ENCODE measurements around the gene AMBRA1.
A peak's percentile ranks its signal among the peaks of the same experiment; 100 is the strongest.

AMBRA1 gene

GRCh38 chr11:46389450-46390330 lies 204.1 kb downstream of the AMBRA1 start:
- Histone ChIP-seq H3K9me3 (ENCODE audit: insufficient read depth, low read length) (no peaks in the 10 kb centered on the region), H3K9me2 (replicated peaks; ENCODE audit: insufficient read depth, low read length) (no peaks in the 10 kb centered on the region), H4K20me1 (ENCODE audit: low read depth, low read length) (peaks cover 4% of the 10 kb centered on the region; the same call in 1 of the 2 replicates), H3K79me2 (ENCODE audit: insufficient read depth, low read length) (no peaks in the 10 kb centered on the region), H3K36me3 (ENCODE audit: low read length) (no peaks in the 10 kb centered on the region), H3K27ac (ENCODE audit: low read depth, low read length) (no peak overlapping the region), H3K4me3 (ENCODE audit: insufficient read depth, low read length, poor library complexity, severe bottlenecking) (peak overlapping the region; percentile 39), H3K4me2 (ENCODE audit: low read depth, low read length, poor library complexity, severe bottlenecking) (peak overlapping the region; percentile 65), H2AFZ (ENCODE audit: low read depth, low read length, severe bottlenecking) (no peak overlapping the region), H3F3A (ENCODE audit: insufficient read depth) (no peaks in the 10 kb centered on the region), H3K9ac (ENCODE audit: low read length) (no peak overlapping the region; the same call in 1 of the 2 replicates), H3K27me3 (ENCODE audit: low read length) (no peaks in the 10 kb centered on the region)
- TF ChIP-seq CTCF (IDR thresholded peaks at IDR 0.05; ENCODE audit: insufficient read depth, low read length, poor library complexity, severe bottlenecking) (peak; percentile 88), EZH2phosphoT487 (conservative IDR thresholded peaks at IDR 0.05; ENCODE audit: low read length) (peak; percentile 75; the same call in 1 of the 2 replicates)

- H3F3A ChIP-seq (ENCODE audit: insufficient read depth): no peaks in the 10 kb centered on the region
- no peaks in the 10 kb centered on the region for H3K79me2 ChIP-seq (ENCODE audit: insufficient read depth, low read length)
- no peak overlapping the region for H2AFZ ChIP-seq (ENCODE audit: low read depth, low read length, severe bottlenecking)
- H3K27me3 ChIP-seq (ENCODE audit: low read length): no peaks in the 10 kb centered on the region
- peaks cover 4% of the 10 kb centered on the region; the same call in 1 of the 2 replicates for H4K20me1 ChIP-seq (ENCODE audit: low read depth, low read length)
- peak overlapping the region; percentile 65 for H3K4me2 ChIP-seq (ENCODE audit: low read depth, low read length, poor library complexity, severe bottlenecking)
- no peaks in the 10 kb centered on the region for H3K9me3 ChIP-seq (ENCODE audit: insufficient read depth, low read length)
- no peak overlapping the region for H3K9ac ChIP-seq (ENCODE audit: low read length)
- no peaks in the 10 kb centered on the region for H3K36me3 ChIP-seq (ENCODE audit: low read length)
- no peak overlapping the region for H3K27ac ChIP-seq (ENCODE audit: low read depth, low read length)
- no peaks in the 10 kb centered on the region for H3K9me2 ChIP-seq (replicated peaks; ENCODE audit: insufficient read depth, low read length)
- TF ChIP-seq EZH2phosphoT487 (conservative IDR thresholded peaks at IDR 0.05; ENCODE audit: low read length): no peak
- no peak for TF ChIP-seq CTCF (IDR thresholded peaks at IDR 0.05; ENCODE audit: insufficient read depth, low read length, poor library complexity, severe bottlenecking)
- H3K4me3 ChIP-seq (ENCODE audit: insufficient read depth, low read length, poor library complexity, severe bottlenecking): no peak overlapping the region
Observed at GRCh38 chr11:46388619-46389449, 205.0 kb downstream of the AMBRA1 start.

- Histone ChIP-seq H3K4me2 (ENCODE audit: low read depth, low read length, poor library complexity, severe bottlenecking) (no peak overlapping the region), H2AFZ (ENCODE audit: low read depth, low read length, severe bottlenecking) (no peak overlapping the region), H3K4me3 (ENCODE audit: insufficient read depth, low read length, poor library complexity, severe bottlenecking) (no peak overlapping the region), H3F3A (ENCODE audit: insufficient read depth) (no peaks in the 10 kb centered on the region), H4K20me1 (ENCODE audit: low read depth, low read length) (peaks cover 4% of the 10 kb centered on the region; the same call in 1 of the 2 replicates), H3K9me2 (replicated peaks; ENCODE audit: insufficient read depth, low read length) (no peaks in the 10 kb centered on the region), H3K27me3 (ENCODE audit: low read length) (no peaks in the 10 kb centered on the region), H3K27ac (ENCODE audit: low read depth, low read length) (no peak overlapping the region), H3K9me3 (ENCODE audit: insufficient read depth, low read length) (no peaks in the 10 kb centered on the region), H3K9ac (ENCODE audit: low read length) (no peak overlapping the region), H3K36me3 (ENCODE audit: low read length) (no peaks in the 10 kb centered on the region), H3K79me2 (ENCODE audit: insufficient read depth, low read length) (no peaks in the 10 kb centered on the region)
- TF ChIP-seq EZH2phosphoT487 (conservative IDR thresholded peaks at IDR 0.05; ENCODE audit: low read length): no peak
- no peak for TF ChIP-seq CTCF (IDR thresholded peaks at IDR 0.05; ENCODE audit: insufficient read depth, low read length, poor library complexity, severe bottlenecking)
Observed at GRCh38 chr11:46387919-46388618, 205.8 kb downstream of the AMBRA1 start.
